Raji (cell line): ENCODE measurements around the gene RIOK3.

Experiments used
- POLR2A ChIP-seq: IDR thresholded peaks from 2 replicates; pipeline ENCODE4 v1.6.1; 2011; ENCODE audit warnings: low read depth, low read length, control low read depth; ENCODE audit not compliant: insufficient read depth

RIOK3 gene

DNA sequence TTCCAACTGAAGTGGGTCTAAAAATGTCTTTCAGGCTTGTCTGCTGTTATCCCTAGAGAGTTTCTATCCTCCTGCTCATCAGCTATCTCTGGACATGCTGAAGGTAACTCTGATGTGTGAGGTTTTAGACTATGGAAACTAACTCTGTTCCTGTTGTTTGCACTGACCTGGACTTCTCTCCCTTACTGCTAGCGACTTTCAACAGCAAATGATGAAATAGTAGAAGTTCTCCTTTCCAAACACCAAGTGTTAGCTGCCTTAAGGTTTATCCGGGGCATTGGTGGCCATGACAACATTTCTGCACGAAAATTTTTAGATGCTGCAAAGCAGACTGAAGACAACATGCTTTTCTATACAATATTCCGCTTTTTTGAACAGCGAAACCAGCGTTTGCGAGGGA, 77.1 kb downstream of the RIOK3 start:
- no peak for TF ChIP-seq POLR2A

DNA sequence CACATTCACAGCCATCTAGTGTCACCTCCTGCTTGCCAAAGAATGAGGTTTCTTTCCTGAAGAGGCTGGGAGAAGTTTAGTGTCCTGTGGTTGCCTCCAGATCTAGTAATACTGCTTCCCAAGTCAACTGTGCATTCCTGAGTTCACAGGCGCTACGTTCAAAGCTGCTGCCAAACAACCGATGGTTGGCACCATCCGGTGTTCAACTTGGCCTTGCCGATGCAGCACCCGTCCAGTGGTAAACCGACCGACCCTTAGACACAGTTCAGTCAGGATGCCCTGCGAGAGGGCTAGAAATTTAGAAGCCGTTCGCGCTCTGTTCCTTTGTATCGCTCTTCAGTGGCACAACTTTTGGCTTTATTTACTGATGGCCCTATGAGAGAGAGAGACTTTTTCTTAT, 78.8 kb downstream of the RIOK3 start:
- TF ChIP-seq POLR2A: no peak
